PC-3 (cell line): ENCODE measurements around the gene NRAP.

Experiments used
- EZH2 ChIP-seq: fragments of 300-600 bp; sonication (generic); IDR thresholded peaks from one replicate; pipeline ENCODE4 v1.6.1; 2017; ENCODE audit warnings: antibody characterized with exemption, mild to moderate bottlenecking, low read length; ENCODE audit not compliant: unreplicated experiment
- EZH2phosphoT487 ChIP-seq: fragments of 300-600 bp; sonication (generic); IDR thresholded peaks from 2 replicates; pipeline ENCODE4 v1.6.1; 2018; ENCODE audit warnings: mild to moderate bottlenecking, antibody characterized with exemption, low read length, borderline replicate concordance
- TF ChIP-seq, protein P1 (sequence below): fragments of 300-600 bp; sonication (generic); conservative IDR thresholded peaks from 2 replicates; pipeline ENCODE4 v1.5.1; 2017; ENCODE audit warnings: antibody characterized with exemption, low read depth, mild to moderate bottlenecking, low read length

DNA sequence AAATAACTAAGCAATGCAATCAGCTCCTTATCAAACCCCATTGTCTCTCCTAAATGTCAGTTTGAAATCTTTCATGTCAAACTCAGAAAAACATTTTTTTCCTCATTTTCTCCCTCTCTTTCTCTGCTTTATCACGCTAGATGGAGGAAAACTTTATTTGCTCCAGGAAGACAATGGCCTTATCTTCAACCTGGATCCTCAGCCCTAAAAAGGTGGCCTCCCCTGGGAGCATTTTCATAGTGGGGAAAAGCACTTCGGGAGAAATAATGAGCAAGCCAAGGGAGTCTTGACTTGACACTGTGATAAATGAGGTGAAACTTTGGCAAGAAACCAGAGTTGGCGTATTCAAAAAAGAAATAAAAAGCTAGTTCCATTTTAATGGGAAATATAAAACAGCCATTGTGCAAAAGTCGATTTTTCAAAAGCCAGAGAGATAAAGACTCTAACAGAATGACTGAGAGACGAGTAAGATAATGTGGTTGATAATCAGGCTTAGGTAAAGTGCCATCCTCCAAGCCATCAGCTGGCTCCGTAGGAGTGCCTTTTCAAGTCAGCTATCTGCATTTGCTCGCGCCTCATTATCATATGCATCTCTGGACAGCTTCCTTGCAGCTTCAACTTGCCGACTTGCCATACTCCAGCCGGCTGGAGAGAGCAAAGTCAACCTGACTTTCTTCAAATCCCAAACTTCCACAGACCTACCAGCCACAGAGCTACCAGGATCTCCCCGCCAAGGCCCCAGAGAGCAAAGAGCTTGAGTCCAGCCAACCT, 91.1 kb downstream of the NRAP start:
- TF ChIP-seq, protein P1, sequence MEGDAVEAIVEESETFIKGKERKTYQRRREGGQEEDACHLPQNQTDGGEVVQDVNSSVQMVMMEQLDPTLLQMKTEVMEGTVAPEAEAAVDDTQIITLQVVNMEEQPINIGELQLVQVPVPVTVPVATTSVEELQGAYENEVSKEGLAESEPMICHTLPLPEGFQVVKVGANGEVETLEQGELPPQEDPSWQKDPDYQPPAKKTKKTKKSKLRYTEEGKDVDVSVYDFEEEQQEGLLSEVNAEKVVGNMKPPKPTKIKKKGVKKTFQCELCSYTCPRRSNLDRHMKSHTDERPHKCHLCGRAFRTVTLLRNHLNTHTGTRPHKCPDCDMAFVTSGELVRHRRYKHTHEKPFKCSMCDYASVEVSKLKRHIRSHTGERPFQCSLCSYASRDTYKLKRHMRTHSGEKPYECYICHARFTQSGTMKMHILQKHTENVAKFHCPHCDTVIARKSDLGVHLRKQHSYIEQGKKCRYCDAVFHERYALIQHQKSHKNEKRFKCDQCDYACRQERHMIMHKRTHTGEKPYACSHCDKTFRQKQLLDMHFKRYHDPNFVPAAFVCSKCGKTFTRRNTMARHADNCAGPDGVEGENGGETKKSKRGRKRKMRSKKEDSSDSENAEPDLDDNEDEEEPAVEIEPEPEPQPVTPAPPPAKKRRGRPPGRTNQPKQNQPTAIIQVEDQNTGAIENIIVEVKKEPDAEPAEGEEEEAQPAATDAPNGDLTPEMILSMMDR, result no peak
- TF ChIP-seq EZH2, result no peak
- no peak for TF ChIP-seq EZH2phosphoT487
